ENCODE measurements around the gene ARHGAP21.

- TF ChIP-seq CTCF (conservative IDR thresholded peaks at IDR 0.05), result no peak
- no peak for TF ChIP-seq EZH2 (IDR thresholded peaks at IDR 0.05; ENCODE audit: low read depth)
These were observed 856 bp downstream of the ARHGAP21 start for GRCh38 chr10:24722676-24723385.
